PC-3 (cell line): ENCODE data around the gene IQCE. TPM values are rescaled to one million over a fixed set of nuclear protein-coding genes. Genes with fewer than 3 reads are reported as not detected.

Experiments used
- ATAC-seq: fragments of 200-7000 bp; cut with Tn5 transposase; 2 replicates; pipeline ENCODE4 v1.9.1; 2020; ENCODE audit warnings: mild to moderate bottlenecking, moderate library complexity
- BruUV-seq: library from RNA; stranded (reverse); fragments of 400-500 nt; replicated peaks from 2 replicates; lab custom pipeline; 2021; lab: Mats Ljungman, UMichigan
- CTCF ChIA-PET: fragments of 300-600 bp; sonication (Branson Sonifier 250); formaldehyde crosslinking; loops from one replicate; lab custom pipeline; 2022; ENCODE audit warnings: antibody characterized with exemption; lab: Charles Lee
- POLR2A ChIA-PET: fragments of 300-600 bp; sonication (Branson Sonifier 250); formaldehyde crosslinking; loops from one replicate; lab custom pipeline; 2022; ENCODE audit warnings: antibody characterized with exemption; ENCODE audit not compliant: unreplicated experiment; lab: Charles Lee
- DNase-seq: peaks from one replicate; pipeline ENCODE4 v3.0.0-alpha.2; 2015
- H2AFZ ChIP-seq: fragments of 300-600 bp; sonication (generic); 2 replicates; pipeline ENCODE4 v1.6.0; 2016; ENCODE audit warnings: antibody characterized with exemption, low read length
- H3F3A ChIP-seq: fragments of 300-600 bp; sonication (generic); one replicate; pipeline ENCODE4 v1.6.0; 2017; ENCODE audit warnings: antibody characterized with exemption, low read length, control low read depth, mild to moderate bottlenecking; ENCODE audit not compliant: unreplicated experiment
- H3K27ac ChIP-seq: fragments of 300-600 bp; sonication (generic); 2 replicates; pipeline ENCODE4 v1.5.1; 2016; ENCODE audit warnings: mild to moderate bottlenecking, low read length
- H3K27me3 ChIP-seq: fragments of 300-600 bp; sonication (generic); 2 replicates; pipeline ENCODE4 v1.6.1; 2016; ENCODE audit warnings: low read length, mixed read lengths
- H3K36me3 ChIP-seq: fragments of 300-600 bp; sonication (generic); 2 replicates; pipeline ENCODE4 v1.6.1; 2016; ENCODE audit warnings: low read depth, mixed run types, low read length, mixed read lengths
- H3K4me1 ChIP-seq: fragments of 300-600 bp; sonication (generic); 2 replicates; pipeline ENCODE4 v1.5.1; 2016; ENCODE audit warnings: low read length; ENCODE audit not compliant: insufficient read depth
- H3K4me2 ChIP-seq: fragments of 300-600 bp; sonication (generic); 2 replicates; pipeline ENCODE4 v1.6.0; 2016; ENCODE audit warnings: low read length
- H3K4me3 ChIP-seq: fragments of 300-600 bp; sonication (generic); 2 replicates; pipeline ENCODE4 v1.5.1; 2016; ENCODE audit warnings: mild to moderate bottlenecking, low read length, mixed read lengths
- H3K79me2 ChIP-seq: fragments of 300-600 bp; sonication (generic); 2 replicates; pipeline ENCODE4 v1.6.1; 2017; ENCODE audit warnings: low read length, mixed read lengths
- H3K9ac ChIP-seq: fragments of 300-600 bp; sonication (generic); 2 replicates; pipeline ENCODE4 v1.6.0; 2016; ENCODE audit warnings: mild to moderate bottlenecking, low read length
- H3K9me2 ChIP-seq: fragments of 300-600 bp; sonication (generic); replicated peaks from 2 replicates; pipeline ENCODE4 v1.6.1; 2016; ENCODE audit warnings: mixed run types, low read length, mixed read lengths
- H3K9me3 ChIP-seq: fragments of 300-600 bp; sonication (generic); 2 replicates; pipeline ENCODE4 v1.6.1; 2016; ENCODE audit warnings: low read length, mixed read lengths
- H4K20me1 ChIP-seq: fragments of 300-600 bp; sonication (generic); 2 replicates; pipeline ENCODE4 v1.6.1; 2016; ENCODE audit warnings: low read length, mixed read lengths
- EZH2 ChIP-seq: fragments of 300-600 bp; sonication (generic); IDR thresholded peaks from one replicate; pipeline ENCODE4 v1.6.1; 2017; ENCODE audit warnings: antibody characterized with exemption, mild to moderate bottlenecking, low read length; ENCODE audit not compliant: unreplicated experiment
- EZH2phosphoT487 ChIP-seq: fragments of 300-600 bp; sonication (generic); IDR thresholded peaks from 2 replicates; pipeline ENCODE4 v1.6.1; 2018; ENCODE audit warnings: mild to moderate bottlenecking, antibody characterized with exemption, low read length, borderline replicate concordance
- intact Hi-C: fragments of 100-400 bp; cut with micrococcal nuclease; formaldehyde crosslinking; loops from 2 replicates; pipeline ENCODE4 v1.9.0; 2023
- total RNA-seq: library from RNA; depleted of rRNA; stranded (reverse); fragments of >200 nt; gene quantifications from 2 replicates; pipeline ENCODE4 v1.2.3, GENCODE V29; 2014
- TF ChIP-seq, protein P1 (sequence below): fragments of 300-600 bp; sonication (generic); conservative IDR thresholded peaks from 2 replicates; pipeline ENCODE4 v1.5.1; 2017; ENCODE audit warnings: antibody characterized with exemption, low read depth, mild to moderate bottlenecking, low read length

Gene IQCE
- total RNA-seq, 1 experiment from 2014 or later, result 9.7 TPM

DNA sequence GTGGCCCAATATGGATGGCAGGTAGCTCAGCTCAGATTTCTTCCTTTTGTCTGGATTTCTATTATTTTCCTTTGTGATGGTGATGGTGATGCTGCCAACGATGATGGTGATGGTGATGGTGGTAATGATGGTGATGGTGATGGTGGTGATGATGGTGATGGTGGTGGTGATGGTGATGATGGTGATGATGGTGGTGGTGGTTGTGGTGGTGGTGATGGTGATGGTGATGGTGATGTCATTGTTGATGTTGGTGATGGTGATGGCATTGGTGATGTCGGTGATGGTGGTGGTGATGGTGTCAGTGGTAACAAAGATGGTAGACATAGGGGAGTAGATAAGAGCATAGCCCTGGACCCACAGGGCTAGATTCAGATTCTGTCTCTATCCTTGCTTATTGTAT lies 98.4 kb downstream of the IQCE start:
- H2AFZ ChIP-seq, result no peak overlapping the region
- DNase-seq (no peak), ATAC-seq (no peak)
- H3K36me3 ChIP-seq, result no peaks in the 10 kb centered on the region
- H3K9me3 ChIP-seq, result no peaks in the 10 kb centered on the region
- H3K9me2 ChIP-seq, result no peaks in the 10 kb centered on the region
- no peak overlapping the region for H3K4me3 ChIP-seq
- no peak overlapping the region for H3K9ac ChIP-seq
- no peaks in the 10 kb centered on the region for H3F3A ChIP-seq
- no peak overlapping the region for H3K4me2 ChIP-seq
- H3K79me2 ChIP-seq, result no peaks in the 10 kb centered on the region
- ChIA-PET CTCF (no interaction called here), POLR2A (no interaction called here)
- H3K27me3 ChIP-seq, result no peaks in the 10 kb centered on the region
- no TSS peak for BruUV-seq
- TF ChIP-seq, protein P1, sequence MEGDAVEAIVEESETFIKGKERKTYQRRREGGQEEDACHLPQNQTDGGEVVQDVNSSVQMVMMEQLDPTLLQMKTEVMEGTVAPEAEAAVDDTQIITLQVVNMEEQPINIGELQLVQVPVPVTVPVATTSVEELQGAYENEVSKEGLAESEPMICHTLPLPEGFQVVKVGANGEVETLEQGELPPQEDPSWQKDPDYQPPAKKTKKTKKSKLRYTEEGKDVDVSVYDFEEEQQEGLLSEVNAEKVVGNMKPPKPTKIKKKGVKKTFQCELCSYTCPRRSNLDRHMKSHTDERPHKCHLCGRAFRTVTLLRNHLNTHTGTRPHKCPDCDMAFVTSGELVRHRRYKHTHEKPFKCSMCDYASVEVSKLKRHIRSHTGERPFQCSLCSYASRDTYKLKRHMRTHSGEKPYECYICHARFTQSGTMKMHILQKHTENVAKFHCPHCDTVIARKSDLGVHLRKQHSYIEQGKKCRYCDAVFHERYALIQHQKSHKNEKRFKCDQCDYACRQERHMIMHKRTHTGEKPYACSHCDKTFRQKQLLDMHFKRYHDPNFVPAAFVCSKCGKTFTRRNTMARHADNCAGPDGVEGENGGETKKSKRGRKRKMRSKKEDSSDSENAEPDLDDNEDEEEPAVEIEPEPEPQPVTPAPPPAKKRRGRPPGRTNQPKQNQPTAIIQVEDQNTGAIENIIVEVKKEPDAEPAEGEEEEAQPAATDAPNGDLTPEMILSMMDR, result no peak
- no peak for TF ChIP-seq EZH2
- no peak for TF ChIP-seq EZH2phosphoT487
- intact Hi-C loops, result no loop called here
- H3K4me1 ChIP-seq, result no peaks in the 10 kb centered on the region
- no peak overlapping the region for H3K27ac ChIP-seq
- no peaks in the 10 kb centered on the region for H4K20me1 ChIP-seq

DNA sequence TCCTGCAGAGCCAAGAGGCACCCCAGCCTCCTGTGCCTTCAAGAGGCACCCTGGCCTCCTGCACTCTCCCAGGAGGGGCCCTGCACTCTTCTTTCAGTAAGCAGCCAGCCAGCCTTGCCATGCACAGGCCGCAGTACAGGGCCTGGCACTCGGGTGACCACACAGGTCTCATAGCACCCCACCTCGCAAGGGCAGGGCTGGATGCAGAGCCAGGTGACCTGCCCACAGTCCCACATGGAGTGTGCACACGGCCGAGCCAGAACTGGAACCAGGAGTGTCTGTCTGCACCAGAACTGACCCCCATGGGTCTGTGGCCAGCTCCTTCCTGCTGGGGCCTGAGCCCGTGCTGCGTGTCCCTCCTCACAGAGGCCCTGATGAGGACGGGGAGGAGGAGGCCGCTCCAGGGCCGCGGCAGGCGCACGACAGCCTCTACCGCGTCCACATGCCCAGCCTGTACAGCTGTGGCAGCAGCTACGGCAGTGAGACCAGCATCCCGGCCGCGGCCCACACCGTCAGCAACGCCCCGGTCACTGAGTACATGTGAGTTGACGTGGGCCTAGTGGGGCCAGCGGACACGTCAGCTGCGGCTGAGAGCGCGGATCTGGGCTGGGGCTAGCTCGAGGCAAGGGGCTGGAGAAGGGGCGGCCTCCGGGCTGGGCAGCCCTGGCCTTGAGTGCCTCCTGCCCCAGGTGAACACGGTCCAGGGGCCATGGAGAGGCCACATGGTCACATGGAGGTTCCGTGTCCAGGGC lies 99.3 kb downstream of the IQCE start:
- Histone ChIP-seq H2AFZ (no peak overlapping the region), H3K79me2 (no peaks in the 10 kb centered on the region), H3K4me1 (no peaks in the 10 kb centered on the region), H4K20me1 (no peaks in the 10 kb centered on the region), H3K27me3 (no peaks in the 10 kb centered on the region), H3K9ac (no peak overlapping the region), H3K9me2 (no peaks in the 10 kb centered on the region), H3K9me3 (no peaks in the 10 kb centered on the region), H3F3A (no peaks in the 10 kb centered on the region), H3K27ac (no peak overlapping the region), H3K4me2 (no peak overlapping the region), H3K4me3 (no peak overlapping the region), H3K36me3 (no peaks in the 10 kb centered on the region)
- DNase-seq, result no peak
- intact Hi-C loops, result no loop called here
- POLR2A ChIA-PET, result no interaction called here
- TF ChIP-seq EZH2 (no peak), EZH2phosphoT487 (no peak)
- TF ChIP-seq, protein P1, result no peak
- ATAC-seq, result no peak
- BruUV-seq, result no TSS peak
- CTCF ChIA-PET, result no interaction called here

DNA sequence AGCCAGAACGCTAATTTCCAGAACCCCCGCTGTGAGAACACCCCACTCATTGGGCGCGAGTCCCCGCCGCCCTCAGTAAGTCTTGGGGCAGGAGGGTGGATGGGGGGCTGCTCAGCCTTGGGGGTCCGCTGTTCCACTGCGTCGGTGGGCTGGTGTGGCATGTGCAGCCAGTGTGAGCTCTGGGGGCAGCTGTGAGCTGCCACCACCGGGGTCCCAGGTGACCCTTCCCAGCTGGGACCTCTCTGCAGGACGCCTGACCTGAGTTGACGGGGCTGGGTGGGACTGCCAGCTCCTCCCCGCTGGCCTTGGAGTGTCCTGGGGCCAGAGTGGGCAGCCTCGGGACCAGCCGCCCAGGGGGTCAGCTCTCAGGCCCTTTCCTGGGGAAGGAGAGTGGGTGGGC lies 100.2 kb downstream of the IQCE start:
- POLR2A ChIA-PET, result no interaction called here
- H3K9ac ChIP-seq, result no peak overlapping the region
- H3K27me3 ChIP-seq, result no peaks in the 10 kb centered on the region
- no peaks in the 10 kb centered on the region for H3K36me3 ChIP-seq
- no peaks in the 10 kb centered on the region for H3F3A ChIP-seq
- no peaks in the 10 kb centered on the region for H3K79me2 ChIP-seq
- no peak overlapping the region for H3K4me2 ChIP-seq
- no peak for DNase-seq
- H2AFZ ChIP-seq, result no peak overlapping the region
- no peaks in the 10 kb centered on the region for H3K9me3 ChIP-seq
- BruUV-seq, result no TSS peak
- intact Hi-C loops, result no loop called here
- TF ChIP-seq EZH2phosphoT487 (no peak), EZH2 (no peak)
- TF ChIP-seq, protein P1, result no peak
- CTCF ChIA-PET, result no interaction called here
- H3K27ac ChIP-seq, result no peak overlapping the region
- H3K9me2 ChIP-seq, result no peaks in the 10 kb centered on the region
- no peak overlapping the region for H3K4me3 ChIP-seq
- no peaks in the 10 kb centered on the region for H4K20me1 ChIP-seq
- no peak for ATAC-seq
- H3K4me1 ChIP-seq, result no peaks in the 10 kb centered on the region
